GM06990 (cell line): ENCODE data around the gene CAMK4.
"Not testable (repeated sequence)": the region's sequence is repeated elsewhere in the genome, so short reads cannot be mapped to it uniquely, and the experiment has no call there.

Experiments used
- DNase-seq: peaks from one replicate; pipeline ENCODE4 v3.0.0-alpha.2; 2011; ENCODE audit not compliant: insufficient read length; ENCODE audit errors: extremely low read depth
- H3K27me3 ChIP-seq: replicated peaks from 2 replicates; pipeline ENCODE4 v1.6.0; 2011; ENCODE audit warnings: low read length; ENCODE audit not compliant: control insufficient read depth, insufficient read depth
- H3K36me3 ChIP-seq: 2 replicates; pipeline ENCODE4 v1.5.1; 2011; ENCODE audit warnings: low read length; ENCODE audit not compliant: control insufficient read depth, insufficient read depth
- H3K4me3 ChIP-seq: replicated peaks from 2 replicates; pipeline ENCODE4 v1.5.1; 2011; ENCODE audit warnings: low read depth, mild to moderate bottlenecking, control low read depth, low read length
- TF ChIP-seq, protein P1 (sequence below): IDR thresholded peaks from 2 replicates; pipeline ENCODE4 v1.5.1; 2011; ENCODE audit warnings: low read length, control low read depth, mild to moderate bottlenecking, inconsistent platforms; ENCODE audit not compliant: insufficient read depth, poor library complexity, severe bottlenecking

CAMK4 gene

DNA sequence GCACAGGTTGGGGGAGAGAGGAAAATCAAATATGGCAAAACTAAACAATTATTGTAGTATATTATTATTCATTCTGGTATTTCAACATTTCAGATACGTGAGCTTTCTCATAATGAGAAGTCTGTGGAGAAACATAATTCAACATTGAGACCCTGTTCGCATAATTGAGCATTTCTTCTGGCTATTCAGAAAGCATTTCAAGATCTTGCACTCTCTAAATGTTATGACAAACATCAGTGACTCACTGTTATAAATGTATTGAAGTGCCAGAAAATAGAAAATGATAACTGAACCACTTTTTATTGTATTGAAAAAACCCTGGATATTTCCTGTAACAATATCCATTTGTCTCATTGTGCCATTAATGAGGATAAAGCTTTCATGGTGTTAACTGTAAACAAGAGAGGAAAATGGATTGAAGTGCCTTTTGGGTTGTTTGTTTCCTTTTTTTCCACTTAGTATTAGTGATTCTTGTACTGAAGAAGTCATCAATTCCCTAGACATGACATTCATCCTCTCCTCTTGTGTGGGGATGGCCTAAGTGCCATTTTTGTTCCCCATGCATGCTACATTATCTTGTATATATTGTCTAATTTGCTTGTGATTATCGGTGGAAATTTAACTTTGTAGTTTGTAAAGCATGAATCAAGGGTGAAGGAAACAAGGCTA is 124.6 kb downstream of the CAMK4 start:
- DNase-seq: no peak
- Histone ChIP-seq H3K4me3 (no peak overlapping the region), H3K36me3 (no peaks in the 10 kb centered on the region; the same call in 1 of the 2 replicates), H3K27me3 (no peaks in the 10 kb centered on the region)
- TF ChIP-seq, protein P1, sequence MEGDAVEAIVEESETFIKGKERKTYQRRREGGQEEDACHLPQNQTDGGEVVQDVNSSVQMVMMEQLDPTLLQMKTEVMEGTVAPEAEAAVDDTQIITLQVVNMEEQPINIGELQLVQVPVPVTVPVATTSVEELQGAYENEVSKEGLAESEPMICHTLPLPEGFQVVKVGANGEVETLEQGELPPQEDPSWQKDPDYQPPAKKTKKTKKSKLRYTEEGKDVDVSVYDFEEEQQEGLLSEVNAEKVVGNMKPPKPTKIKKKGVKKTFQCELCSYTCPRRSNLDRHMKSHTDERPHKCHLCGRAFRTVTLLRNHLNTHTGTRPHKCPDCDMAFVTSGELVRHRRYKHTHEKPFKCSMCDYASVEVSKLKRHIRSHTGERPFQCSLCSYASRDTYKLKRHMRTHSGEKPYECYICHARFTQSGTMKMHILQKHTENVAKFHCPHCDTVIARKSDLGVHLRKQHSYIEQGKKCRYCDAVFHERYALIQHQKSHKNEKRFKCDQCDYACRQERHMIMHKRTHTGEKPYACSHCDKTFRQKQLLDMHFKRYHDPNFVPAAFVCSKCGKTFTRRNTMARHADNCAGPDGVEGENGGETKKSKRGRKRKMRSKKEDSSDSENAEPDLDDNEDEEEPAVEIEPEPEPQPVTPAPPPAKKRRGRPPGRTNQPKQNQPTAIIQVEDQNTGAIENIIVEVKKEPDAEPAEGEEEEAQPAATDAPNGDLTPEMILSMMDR: no peak

DNA sequence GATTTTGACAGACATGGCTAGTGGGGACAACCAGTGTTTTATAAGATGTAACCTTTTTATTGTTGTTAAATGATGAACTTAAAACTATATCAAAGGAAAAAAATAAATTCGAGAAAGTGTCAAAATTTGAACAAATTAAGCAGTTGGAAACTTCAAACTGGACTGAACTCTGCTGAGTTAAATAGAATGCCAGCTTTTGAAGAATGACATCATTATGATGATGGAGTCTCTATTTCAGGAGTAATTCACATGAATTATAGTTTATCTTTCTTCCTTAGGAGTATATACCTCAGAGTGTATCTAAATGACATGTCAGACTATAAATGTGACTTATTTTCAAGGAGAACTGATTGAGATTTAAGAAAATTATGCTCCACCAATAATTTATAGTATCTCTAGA is 125.2 kb downstream of the CAMK4 start:
- Histone ChIP-seq H3K4me3 (no peak overlapping the region), H3K36me3 (no peaks in the 10 kb centered on the region; the same call in 1 of the 2 replicates), H3K27me3 (no peaks in the 10 kb centered on the region)
- DNase-seq: no peak
- TF ChIP-seq, protein P1: no peak

DNA sequence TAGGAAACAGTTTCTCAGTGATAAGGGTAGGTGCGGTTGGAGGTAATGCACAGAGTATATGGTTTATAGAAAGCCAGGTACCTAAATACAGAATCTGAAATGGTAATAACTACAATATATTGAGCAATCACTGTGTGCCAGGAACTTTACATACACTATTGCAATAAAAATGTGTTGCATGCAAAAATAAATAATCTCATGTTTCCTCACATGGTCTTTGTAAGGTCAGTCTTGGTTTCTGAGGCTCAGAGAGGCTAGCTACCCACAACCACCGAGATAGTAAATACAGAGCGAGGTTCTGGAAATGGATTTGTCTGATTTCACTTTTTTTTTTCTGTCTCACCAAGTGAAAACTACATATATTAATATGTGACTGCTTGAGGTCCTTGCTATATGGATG is 128.9 kb downstream of the CAMK4 start:
- no peak overlapping the region for H3K4me3 ChIP-seq
- no peaks in the 10 kb centered on the region for H3K36me3 ChIP-seq
- H3K27me3 ChIP-seq: no peaks in the 10 kb centered on the region
- TF ChIP-seq, protein P1: no peak
- no peak for DNase-seq

DNA sequence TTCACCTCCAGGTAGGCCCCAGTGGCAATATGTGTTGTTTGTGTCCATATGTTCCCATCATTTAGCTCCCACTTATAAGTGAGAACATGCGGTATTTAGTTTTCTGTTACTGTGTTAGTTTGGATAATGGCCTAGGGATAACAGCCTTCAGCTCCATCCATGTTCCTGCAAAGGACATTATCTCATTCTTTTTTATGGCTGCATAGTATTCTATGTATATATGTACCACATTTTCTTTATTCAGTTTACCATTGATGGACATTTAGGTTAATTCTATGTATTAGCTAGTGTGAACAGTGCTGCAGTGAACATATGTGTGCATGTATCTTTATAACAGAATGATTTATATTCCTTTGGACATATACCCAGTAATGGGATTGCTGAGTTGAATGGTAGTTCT is 134.5 kb downstream of the CAMK4 start:
- H3K4me3 ChIP-seq, DNase-seq, H3K36me3 ChIP-seq, H3K27me3 ChIP-seq: not testable (repeated sequence)

DNA sequence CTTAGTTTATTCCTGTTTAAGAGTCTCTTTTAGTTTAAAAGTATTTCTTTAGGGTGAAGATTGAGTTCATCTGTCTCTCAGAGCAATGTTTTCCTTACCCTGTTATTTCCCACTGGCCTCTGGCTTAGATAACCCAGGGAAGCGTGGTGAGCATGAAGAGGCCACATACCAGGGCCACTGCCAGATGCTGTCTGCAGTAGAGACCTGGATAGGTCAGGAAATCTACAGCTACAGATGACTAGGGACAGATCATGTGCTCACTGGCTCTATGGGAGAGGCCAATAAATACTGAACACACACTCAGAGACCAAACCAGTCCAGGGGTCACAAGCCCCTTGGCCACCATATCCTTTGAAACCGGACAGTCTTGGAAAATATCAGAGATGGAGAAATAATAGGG is 136.0 kb downstream of the CAMK4 start:
- Histone ChIP-seq H3K4me3 (no peak overlapping the region), H3K36me3 (no peaks in the 10 kb centered on the region; the same call in 1 of the 2 replicates), H3K27me3 (no peaks in the 10 kb centered on the region)
- DNase-seq: no peak
- TF ChIP-seq, protein P1: no peak

DNA sequence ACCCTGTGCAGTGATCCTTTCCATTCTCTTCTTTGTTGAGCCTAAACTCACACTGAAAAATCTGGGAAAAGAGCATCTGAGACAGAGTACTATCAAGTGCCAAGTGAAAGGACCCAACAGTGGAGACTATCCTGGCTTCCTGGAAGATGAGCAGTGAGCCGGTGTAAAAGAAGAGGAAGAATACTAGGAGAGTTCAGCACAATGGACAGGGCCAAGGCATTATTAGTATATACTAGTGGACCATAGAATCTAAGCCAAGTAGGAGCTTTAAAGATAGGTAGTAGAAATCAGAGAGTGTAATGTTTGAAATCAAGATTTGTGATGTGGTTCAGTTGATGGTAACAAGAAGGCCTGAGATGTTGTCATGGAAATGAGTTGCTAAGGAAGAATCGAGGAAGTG is 140.8 kb downstream of the CAMK4 start:
- DNase-seq: no peak
- Histone ChIP-seq H3K4me3 (no peak overlapping the region), H3K27me3 (no peaks in the 10 kb centered on the region), H3K36me3 (no peaks in the 10 kb centered on the region; the same call in 1 of the 2 replicates)
- TF ChIP-seq, protein P1: no peak
